Body of pancreas (tissue), 4 donors: ENCODE results near the gene MAP3K13.

Source experiments
- POLR2A ChIP-seq, 3 donors: fragments of 450-650 bp; IDR thresholded peaks; one replicate each; pipeline ENCODE4 v1.6.1; 2016; ENCODE audit warnings: antibody characterized with exemption in 3 of 3, mild to moderate bottlenecking in 2 of 3
- TF ChIP-seq, protein P1 (sequence below), 7 experiments: fragments of 450-650 bp in 4 of 7; fragments of 200-600 bp in 3 of 7; sonication (generic) in 3 of 7; IDR thresholded peaks; one replicate each; pipeline ENCODE4 v1.5.1; 2016 to 2019; ENCODE audit warnings: antibody characterized with exemption in 7 of 7

GRCh38 chr3:185465471-185465870 is 102.5 kb downstream of the MAP3K13 start:
- TF ChIP-seq, protein P1, sequence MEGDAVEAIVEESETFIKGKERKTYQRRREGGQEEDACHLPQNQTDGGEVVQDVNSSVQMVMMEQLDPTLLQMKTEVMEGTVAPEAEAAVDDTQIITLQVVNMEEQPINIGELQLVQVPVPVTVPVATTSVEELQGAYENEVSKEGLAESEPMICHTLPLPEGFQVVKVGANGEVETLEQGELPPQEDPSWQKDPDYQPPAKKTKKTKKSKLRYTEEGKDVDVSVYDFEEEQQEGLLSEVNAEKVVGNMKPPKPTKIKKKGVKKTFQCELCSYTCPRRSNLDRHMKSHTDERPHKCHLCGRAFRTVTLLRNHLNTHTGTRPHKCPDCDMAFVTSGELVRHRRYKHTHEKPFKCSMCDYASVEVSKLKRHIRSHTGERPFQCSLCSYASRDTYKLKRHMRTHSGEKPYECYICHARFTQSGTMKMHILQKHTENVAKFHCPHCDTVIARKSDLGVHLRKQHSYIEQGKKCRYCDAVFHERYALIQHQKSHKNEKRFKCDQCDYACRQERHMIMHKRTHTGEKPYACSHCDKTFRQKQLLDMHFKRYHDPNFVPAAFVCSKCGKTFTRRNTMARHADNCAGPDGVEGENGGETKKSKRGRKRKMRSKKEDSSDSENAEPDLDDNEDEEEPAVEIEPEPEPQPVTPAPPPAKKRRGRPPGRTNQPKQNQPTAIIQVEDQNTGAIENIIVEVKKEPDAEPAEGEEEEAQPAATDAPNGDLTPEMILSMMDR (IDR thresholded peaks at IDR 0.05) = no peak
- no peak for TF ChIP-seq POLR2A (IDR thresholded peaks at IDR 0.05)
